HEK293 (cell line): ENCODE results near the gene LYSMD3.

ENCODE experiments used
- CTCF ChIA-PET: fragments of 350-600 bp; formaldehyde crosslinking; extraction: SDS; loops from one replicate; lab custom pipeline; 2021; ENCODE audit warnings: antibody characterized with exemption; lab: Yijun Ruan, JAX
- POLR2A ChIA-PET: fragments of 300-600 bp; formaldehyde crosslinking; extraction: SDS; loops from one replicate; lab custom pipeline; 2020; ENCODE audit warnings: antibody characterized with exemption, inconsistent platforms; lab: Yijun Ruan, JAX
- H3K27ac ChIP-seq: fragments of 200-500 bp; sonication (Bioruptor generic); 2 replicates; pipeline ENCODE4 v1.5.1; 2014; ENCODE audit warnings: low read depth, low read length, control low read depth, inconsistent platforms; ENCODE audit errors: extremely low read depth
- H3K36me3 ChIP-seq, 2 experiments: fragments of 200-500 bp in 1 of 2; sonication (Bioruptor generic) in 1 of 2; 1 replicate in 1 of 2; 2 replicates in 1 of 2; pipeline ENCODE4 v1.5.1; 2014 to 2017; ENCODE audit warnings: inconsistent platforms in 2 of 2, low read length in 2 of 2; ENCODE audit not compliant: control insufficient read depth in 2 of 2, insufficient read depth in 1 of 2
- H3K4me1 ChIP-seq: fragments of 200-500 bp; sonication (Bioruptor generic); 2 replicates; pipeline ENCODE4 v1.5.1; 2014; ENCODE audit warnings: mild to moderate bottlenecking, low read length, inconsistent platforms; ENCODE audit not compliant: control insufficient read depth, insufficient read depth
- H3K4me3 ChIP-seq: 2 replicates; pipeline ENCODE4 v1.5.1; 2011; ENCODE audit warnings: low read depth, mild to moderate bottlenecking, control low read depth, low read length, moderate library complexity
- H3K9me3 ChIP-seq: fragments of 200-500 bp; sonication (Bioruptor generic); 2 replicates; pipeline ENCODE4 v1.5.1; 2014; ENCODE audit warnings: low read depth, low read length, inconsistent platforms; ENCODE audit not compliant: control insufficient read depth, insufficient read depth
- FEZF1 ChIP-seq: fragments of 450-650 bp; formaldehyde crosslinking; IDR thresholded peaks from 2 replicates; pipeline ENCODE4 v1.5.1; 2016; ENCODE audit warnings: missing biosample characterization, missing genetic modification characterization
- GLI2 ChIP-seq: fragments of 450-650 bp; formaldehyde crosslinking; IDR thresholded peaks from 2 replicates; pipeline ENCODE4; 2017; ENCODE audit warnings: missing biosample characterization, missing genetic modification characterization, low read depth, borderline replicate concordance
- GLIS2 ChIP-seq: fragments of 450-650 bp; formaldehyde crosslinking; IDR thresholded peaks from 2 replicates; pipeline ENCODE4 v1.5.1; 2016; ENCODE audit warnings: missing biosample characterization, missing genetic modification characterization
- YY2 ChIP-seq: fragments of 450-650 bp; formaldehyde crosslinking; IDR thresholded peaks from 2 replicates; pipeline ENCODE4 v1.5.1; 2016; ENCODE audit warnings: missing biosample characterization, missing genetic modification characterization
- ZBTB1 ChIP-seq: fragments of 450-650 bp; formaldehyde crosslinking; IDR thresholded peaks from 2 replicates; pipeline ENCODE4 v1.5.1; 2016; ENCODE audit warnings: missing biosample characterization, missing genetic modification characterization
- ZEB2 ChIP-seq: fragments of 450-650 bp; formaldehyde crosslinking; IDR thresholded peaks from 2 replicates; pipeline ENCODE4 v1.5.1; 2016; ENCODE audit warnings: missing biosample characterization, missing genetic modification characterization
- ZNF10 ChIP-seq: fragments of 450-650 bp; formaldehyde crosslinking; IDR thresholded peaks from 2 replicates; pipeline ENCODE4 v1.5.1; 2017; ENCODE audit warnings: missing biosample characterization, missing genetic modification characterization
- ZNF16 ChIP-seq: fragments of 450-650 bp; formaldehyde crosslinking; IDR thresholded peaks from 2 replicates; pipeline ENCODE4 v1.5.1; 2016; ENCODE audit warnings: low read depth, missing biosample characterization, missing genetic modification characterization
- ZNF274 ChIP-seq, 2 experiments: fragments of 200-500 bp in 1 of 2; fragments of 450-650 bp in 1 of 2; sonication (Bioruptor generic) in 1 of 2; formaldehyde crosslinking in 1 of 2; IDR thresholded peaks; 2 replicates each; pipeline versions ENCODE4 v1.5.1 to v1.6.1; 2014 to 2016; ENCODE audit warnings: borderline replicate concordance in 1 of 2, inconsistent platforms in 1 of 2, low read length in 1 of 2, missing biosample characterization in 1 of 2, missing genetic modification characterization in 1 of 2
- ZNF335 ChIP-seq: fragments of 450-650 bp; formaldehyde crosslinking; conservative IDR thresholded peaks from 2 replicates; pipeline ENCODE4 v1.5.1; 2016; ENCODE audit warnings: missing biosample characterization, missing genetic modification characterization
- ZNF521 ChIP-seq: fragments of 450-650 bp; formaldehyde crosslinking; IDR thresholded peaks from 2 replicates; pipeline ENCODE4 v1.5.1; 2017; ENCODE audit warnings: missing biosample characterization, mild to moderate bottlenecking, missing genetic modification characterization
- ZNF658 ChIP-seq: fragments of 450-650 bp; formaldehyde crosslinking; IDR thresholded peaks from 2 replicates; pipeline ENCODE4; 2016; ENCODE audit warnings: missing biosample characterization, missing genetic modification characterization
- ZXDB ChIP-seq: fragments of 450-650 bp; formaldehyde crosslinking; IDR thresholded peaks from 2 replicates; pipeline ENCODE4 v1.5.1; 2016; ENCODE audit warnings: missing biosample characterization, missing genetic modification characterization
- TF ChIP-seq, protein P1 (sequence below): sonication (generic); formaldehyde crosslinking; IDR thresholded peaks from 2 replicates; pipeline ENCODE4 v1.8.1; 2022; ENCODE audit warnings: mild to moderate bottlenecking, moderate library complexity, missing genetic modification reagents
- TF ChIP-seq, protein P2 (sequence below): fragments of 450-650 bp; formaldehyde crosslinking; IDR thresholded peaks from 2 replicates; pipeline ENCODE4 v1.5.1; 2016; ENCODE audit warnings: missing biosample characterization, missing genetic modification characterization
- TF ChIP-seq, protein P3 (sequence below): fragments of 450-650 bp; formaldehyde crosslinking; IDR thresholded peaks from 2 replicates; pipeline ENCODE4 v1.5.1; 2016; ENCODE audit warnings: missing biosample characterization, missing genetic modification characterization
- TF ChIP-seq, protein P4 (sequence below): fragments of 450-650 bp; formaldehyde crosslinking; IDR thresholded peaks from 2 replicates; pipeline ENCODE4 v1.5.1; 2017; ENCODE audit warnings: missing biosample characterization, missing genetic modification characterization
- TF ChIP-seq, protein P5 (sequence below): fragments of 450-650 bp; formaldehyde crosslinking; IDR thresholded peaks from 2 replicates; pipeline ENCODE4 v1.5.1; 2016; ENCODE audit warnings: missing biosample characterization, missing genetic modification characterization, low read depth

LYSMD3 gene

DNA sequence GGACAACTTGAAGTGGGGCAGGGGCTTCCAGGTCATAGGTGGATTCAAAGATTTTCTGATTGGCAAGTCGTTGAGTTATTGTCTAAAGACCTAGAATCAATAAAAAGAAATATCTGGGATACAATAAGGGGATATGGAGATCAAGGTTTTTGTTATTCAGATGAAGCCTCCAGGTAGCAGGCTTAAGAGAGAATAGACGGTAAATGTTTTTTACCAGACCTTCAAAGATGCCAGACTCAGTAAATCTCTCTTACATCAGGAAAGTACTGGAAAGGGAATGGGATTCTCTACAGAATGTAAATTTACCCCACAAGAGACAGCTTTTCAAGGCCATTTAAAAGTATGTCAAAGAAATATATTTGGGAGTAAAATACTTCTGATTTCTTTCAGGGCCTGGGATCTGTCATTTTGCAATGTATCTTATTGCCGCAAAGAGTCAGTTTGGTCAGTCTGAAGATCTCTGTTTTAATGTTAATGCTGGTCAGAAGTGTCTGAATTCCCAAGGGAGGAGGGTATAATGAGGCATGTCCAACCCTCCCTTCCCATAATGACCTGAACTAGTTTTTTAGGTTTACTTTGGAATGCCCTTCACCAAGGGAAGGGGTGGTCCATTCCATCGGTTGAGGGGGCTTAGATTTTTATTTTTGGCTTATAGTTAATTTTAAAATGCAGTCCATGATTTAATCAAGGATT is 13.6 kb upstream of the LYSMD3 start:
- POLR2A ChIA-PET, result no interaction called here
- Histone ChIP-seq H3K4me1 (peaks cover 10% of the 10 kb centered on the region; the same call in 1 of the 2 replicates), H3K36me3 (no peaks in the 10 kb centered on the region), H3K27ac (no peak overlapping the region), H3K4me3 (no peak overlapping the region), H3K9me3 (no peaks in the 10 kb centered on the region)
- CTCF ChIA-PET, result interaction anchor here (0.5 to 1.4 kb wide), 3 partner anchors 9 to 242 kb away, joined by 3 to 6 read pairs (median 4); no protein-coding TSS in a partner anchor
- TF ChIP-seq GLIS2 (tag by site-specific recombination), result no peak
- TF ChIP-seq, protein P1, sequence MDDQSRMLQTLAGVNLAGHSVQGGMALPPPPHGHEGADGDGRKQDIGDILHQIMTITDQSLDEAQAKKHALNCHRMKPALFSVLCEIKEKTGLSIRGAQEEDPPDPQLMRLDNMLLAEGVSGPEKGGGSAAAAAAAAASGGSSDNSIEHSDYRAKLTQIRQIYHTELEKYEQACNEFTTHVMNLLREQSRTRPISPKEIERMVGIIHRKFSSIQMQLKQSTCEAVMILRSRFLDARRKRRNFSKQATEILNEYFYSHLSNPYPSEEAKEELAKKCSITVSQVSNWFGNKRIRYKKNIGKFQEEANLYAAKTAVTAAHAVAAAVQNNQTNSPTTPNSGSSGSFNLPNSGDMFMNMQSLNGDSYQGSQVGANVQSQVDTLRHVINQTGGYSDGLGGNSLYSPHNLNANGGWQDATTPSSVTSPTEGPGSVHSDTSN (CRISPR knock-in tag), result no peak
- no peak for TF ChIP-seq ZNF10
- TF ChIP-seq ZEB2 (tag by site-specific recombination), result no peak
- TF ChIP-seq, protein P2, sequence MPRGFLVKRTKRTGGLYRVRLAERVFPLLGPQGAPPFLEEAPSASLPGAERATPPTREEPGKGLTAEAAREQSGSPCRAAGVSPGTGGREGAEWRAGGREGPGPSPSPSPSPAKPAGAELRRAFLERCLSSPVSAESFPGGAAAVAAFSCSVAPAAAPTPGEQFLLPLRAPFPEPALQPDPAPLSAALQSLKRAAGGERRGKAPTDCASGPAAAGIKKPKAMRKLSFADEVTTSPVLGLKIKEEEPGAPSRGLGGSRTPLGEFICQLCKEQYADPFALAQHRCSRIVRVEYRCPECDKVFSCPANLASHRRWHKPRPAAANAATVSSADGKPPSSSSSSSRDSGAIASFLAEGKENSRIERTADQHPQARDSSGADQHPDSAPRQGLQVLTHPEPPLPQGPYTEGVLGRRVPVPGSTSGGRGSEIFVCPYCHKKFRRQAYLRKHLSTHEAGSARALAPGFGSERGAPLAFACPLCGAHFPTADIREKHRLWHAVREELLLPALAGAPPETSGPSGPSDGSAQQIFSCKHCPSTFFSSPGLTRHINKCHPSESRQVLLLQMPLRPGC (tag by site-specific recombination), result no peak
- TF ChIP-seq, protein P3, sequence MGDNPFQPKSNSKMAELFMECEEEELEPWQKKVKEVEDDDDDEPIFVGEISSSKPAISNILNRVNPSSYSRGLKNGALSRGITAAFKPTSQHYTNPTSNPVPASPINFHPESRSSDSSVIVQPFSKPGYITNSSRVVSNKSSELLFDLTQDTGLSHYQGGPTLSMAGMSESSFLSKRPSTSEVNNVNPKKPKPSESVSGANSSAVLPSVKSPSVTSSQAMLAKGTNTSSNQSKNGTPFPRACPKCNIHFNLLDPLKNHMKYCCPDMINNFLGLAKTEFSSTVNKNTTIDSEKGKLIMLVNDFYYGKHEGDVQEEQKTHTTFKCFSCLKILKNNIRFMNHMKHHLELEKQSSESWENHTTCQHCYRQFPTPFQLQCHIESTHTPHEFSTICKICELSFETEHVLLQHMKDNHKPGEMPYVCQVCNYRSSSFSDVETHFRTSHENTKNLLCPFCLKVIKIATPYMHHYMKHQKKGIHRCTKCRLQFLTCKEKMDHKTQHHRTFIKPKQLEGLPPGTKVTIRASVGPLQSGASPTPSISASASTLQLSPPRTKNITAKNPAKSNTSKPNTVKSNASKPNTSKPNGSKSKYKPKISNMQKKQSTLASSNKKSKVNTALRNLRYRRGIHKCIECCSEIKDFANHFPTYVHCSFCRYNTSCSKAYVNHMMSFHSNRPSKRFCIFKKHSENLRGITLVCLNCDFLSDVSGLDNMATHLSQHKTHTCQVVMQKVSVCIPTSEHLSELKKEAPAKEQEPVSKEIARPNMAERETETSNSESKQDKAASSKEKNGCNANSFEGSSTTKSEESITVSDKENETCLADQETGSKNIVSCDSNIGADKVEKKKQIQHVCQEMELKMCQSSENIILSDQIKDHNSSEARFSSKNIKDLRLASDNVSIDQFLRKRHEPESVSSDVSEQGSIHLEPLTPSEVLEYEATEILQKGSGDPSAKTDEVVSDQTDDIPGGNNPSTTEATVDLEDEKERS (tag by site-specific recombination), result no peak
- TF ChIP-seq YY2, result no peak
- TF ChIP-seq ZNF274 (IDR thresholded peaks at IDR 0.05; ENCODE audit: low read length), result no peak
- TF ChIP-seq ZNF274 (tag by site-specific recombination; IDR thresholded peaks at IDR 0.05; ENCODE audit: borderline replicate concordance), result no peak
- no peak for TF ChIP-seq ZNF521
- no peak for TF ChIP-seq ZNF16 (tag by site-specific recombination)
- TF ChIP-seq, all 188 proteins: peak for 0

DNA sequence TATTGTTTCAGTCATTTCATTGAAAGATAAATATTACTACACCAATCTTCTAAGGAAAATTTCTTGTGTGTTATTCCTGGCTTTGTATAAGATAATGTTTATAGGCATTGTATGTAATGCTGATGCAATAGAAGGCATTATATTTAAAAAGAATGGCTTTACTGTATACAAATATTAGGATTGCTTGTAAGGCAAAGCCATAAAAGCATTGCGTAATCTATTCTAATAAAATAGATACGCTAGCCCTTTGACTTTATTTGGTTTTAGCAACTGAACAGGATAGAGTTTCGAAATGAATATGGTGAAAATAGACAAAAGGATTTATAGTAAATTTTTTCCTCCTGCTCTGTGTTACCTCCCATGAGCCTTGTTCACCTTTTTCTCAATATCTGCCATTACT is 5.5 kb upstream of the LYSMD3 start:
- ChIA-PET POLR2A (no interaction called here), CTCF (interaction anchor here (1.3 kb wide), 1 partner anchor 9 kb away, joined by 6 read pairs; no protein-coding TSS in a partner anchor)
- peaks cover 9% of the 10 kb centered on the region; the same call in 1 of the 2 replicates for H3K4me1 ChIP-seq
- H3K36me3 ChIP-seq, result no peaks in the 10 kb centered on the region
- H3K4me3 ChIP-seq, result no peak overlapping the region
- TF ChIP-seq ZXDB (tag by site-specific recombination), result peak; percentile 13; the same call in 1 of the 2 replicates
- TF ChIP-seq ZNF335, result no peak
- no peak for TF ChIP-seq GLI2
- TF ChIP-seq ZBTB1 (tag by site-specific recombination), result no peak
- TF ChIP-seq ZNF658 (tag by site-specific recombination), result no peak
- peak; percentile 52 for TF ChIP-seq FEZF1 (tag by site-specific recombination)
- TF ChIP-seq, protein P4, sequence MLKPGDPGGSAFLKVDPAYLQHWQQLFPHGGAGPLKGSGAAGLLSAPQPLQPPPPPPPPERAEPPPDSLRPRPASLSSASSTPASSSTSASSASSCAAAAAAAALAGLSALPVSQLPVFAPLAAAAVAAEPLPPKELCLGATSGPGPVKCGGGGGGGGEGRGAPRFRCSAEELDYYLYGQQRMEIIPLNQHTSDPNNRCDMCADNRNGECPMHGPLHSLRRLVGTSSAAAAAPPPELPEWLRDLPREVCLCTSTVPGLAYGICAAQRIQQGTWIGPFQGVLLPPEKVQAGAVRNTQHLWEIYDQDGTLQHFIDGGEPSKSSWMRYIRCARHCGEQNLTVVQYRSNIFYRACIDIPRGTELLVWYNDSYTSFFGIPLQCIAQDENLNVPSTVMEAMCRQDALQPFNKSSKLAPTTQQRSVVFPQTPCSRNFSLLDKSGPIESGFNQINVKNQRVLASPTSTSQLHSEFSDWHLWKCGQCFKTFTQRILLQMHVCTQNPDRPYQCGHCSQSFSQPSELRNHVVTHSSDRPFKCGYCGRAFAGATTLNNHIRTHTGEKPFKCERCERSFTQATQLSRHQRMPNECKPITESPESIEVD (tag by site-specific recombination), result peak; percentile 46; the same call in 1 of the 2 replicates
- TF ChIP-seq, protein P5, sequence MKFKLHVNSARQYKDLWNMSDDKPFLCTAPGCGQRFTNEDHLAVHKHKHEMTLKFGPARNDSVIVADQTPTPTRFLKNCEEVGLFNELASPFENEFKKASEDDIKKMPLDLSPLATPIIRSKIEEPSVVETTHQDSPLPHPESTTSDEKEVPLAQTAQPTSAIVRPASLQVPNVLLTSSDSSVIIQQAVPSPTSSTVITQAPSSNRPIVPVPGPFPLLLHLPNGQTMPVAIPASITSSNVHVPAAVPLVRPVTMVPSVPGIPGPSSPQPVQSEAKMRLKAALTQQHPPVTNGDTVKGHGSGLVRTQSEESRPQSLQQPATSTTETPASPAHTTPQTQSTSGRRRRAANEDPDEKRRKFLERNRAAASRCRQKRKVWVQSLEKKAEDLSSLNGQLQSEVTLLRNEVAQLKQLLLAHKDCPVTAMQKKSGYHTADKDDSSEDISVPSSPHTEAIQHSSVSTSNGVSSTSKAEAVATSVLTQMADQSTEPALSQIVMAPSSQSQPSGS (tag by site-specific recombination), result 0 out of 2 replicates have a peak, but pooled peaks have one; percentile 49
- H3K9me3 ChIP-seq, result no peaks in the 10 kb centered on the region
- no peak overlapping the region for H3K27ac ChIP-seq
